ENCODE data around the gene PODXL2.

PODXL2 gene

DNA sequence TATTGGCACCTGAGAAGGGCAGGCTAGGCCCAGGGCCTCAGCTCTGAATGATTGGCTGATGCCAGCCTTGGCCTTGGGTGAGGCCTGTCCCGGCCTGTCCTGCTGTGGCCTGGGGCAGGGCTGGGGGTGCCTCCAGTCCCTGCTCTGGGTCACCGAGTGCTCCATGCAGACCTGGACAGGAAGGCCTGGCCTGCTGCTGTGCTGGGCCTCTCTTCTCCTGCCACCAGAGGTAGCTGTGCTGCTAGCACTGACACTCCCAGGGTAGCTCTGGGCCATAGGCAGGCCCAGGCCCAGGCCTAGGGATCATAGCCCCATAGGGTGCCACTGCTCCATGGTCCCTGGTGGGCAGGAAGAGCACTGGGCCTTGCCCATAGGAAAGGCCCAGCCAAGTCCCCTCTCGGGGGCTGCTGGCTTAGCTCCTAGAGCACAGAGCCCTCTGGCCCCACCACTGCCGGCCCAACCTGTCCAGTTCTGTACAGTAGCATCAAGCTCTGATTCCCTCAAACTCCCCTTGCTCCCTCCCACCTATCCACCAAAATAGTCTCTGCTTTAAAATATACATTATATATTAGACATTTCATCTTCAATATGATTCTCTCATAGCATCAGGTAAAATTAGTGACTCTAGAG is 62.0 kb downstream of the PODXL2 start:
- H3K4me1 ChIP-seq (ENCODE audit: low read depth, poor library complexity, severe bottlenecking), result peaks cover under 1% of the 10 kb centered on the region
- H3K9ac ChIP-seq, result no peak overlapping the region
- H3K36me3 ChIP-seq (ENCODE audit: insufficient read depth), result no peaks in the 10 kb centered on the region
- H3K79me2 ChIP-seq (ENCODE audit: insufficient read depth, low read depth), result no peaks in the 10 kb centered on the region
- TF ChIP-seq, protein P1, sequence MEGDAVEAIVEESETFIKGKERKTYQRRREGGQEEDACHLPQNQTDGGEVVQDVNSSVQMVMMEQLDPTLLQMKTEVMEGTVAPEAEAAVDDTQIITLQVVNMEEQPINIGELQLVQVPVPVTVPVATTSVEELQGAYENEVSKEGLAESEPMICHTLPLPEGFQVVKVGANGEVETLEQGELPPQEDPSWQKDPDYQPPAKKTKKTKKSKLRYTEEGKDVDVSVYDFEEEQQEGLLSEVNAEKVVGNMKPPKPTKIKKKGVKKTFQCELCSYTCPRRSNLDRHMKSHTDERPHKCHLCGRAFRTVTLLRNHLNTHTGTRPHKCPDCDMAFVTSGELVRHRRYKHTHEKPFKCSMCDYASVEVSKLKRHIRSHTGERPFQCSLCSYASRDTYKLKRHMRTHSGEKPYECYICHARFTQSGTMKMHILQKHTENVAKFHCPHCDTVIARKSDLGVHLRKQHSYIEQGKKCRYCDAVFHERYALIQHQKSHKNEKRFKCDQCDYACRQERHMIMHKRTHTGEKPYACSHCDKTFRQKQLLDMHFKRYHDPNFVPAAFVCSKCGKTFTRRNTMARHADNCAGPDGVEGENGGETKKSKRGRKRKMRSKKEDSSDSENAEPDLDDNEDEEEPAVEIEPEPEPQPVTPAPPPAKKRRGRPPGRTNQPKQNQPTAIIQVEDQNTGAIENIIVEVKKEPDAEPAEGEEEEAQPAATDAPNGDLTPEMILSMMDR (conservative IDR thresholded peaks at IDR 0.05; ENCODE audit: low read depth, low read length), result peak; percentile 55
- H3K27ac ChIP-seq, result no peak overlapping the region
- H2AFZ ChIP-seq (ENCODE audit: low read depth), result no peak overlapping the region
- H3K4me3 ChIP-seq (IDR thresholded peaks at IDR 0.05; ENCODE audit: insufficient read depth, low read depth, low read length), result no peak overlapping the region
- no peaks in the 10 kb centered on the region for H4K20me1 ChIP-seq (ENCODE audit: insufficient read depth)
- H3K27me3 ChIP-seq (ENCODE audit: insufficient read depth, low read depth), result no peaks in the 10 kb centered on the region
- H3K4me2 ChIP-seq, result no peak overlapping the region

DNA sequence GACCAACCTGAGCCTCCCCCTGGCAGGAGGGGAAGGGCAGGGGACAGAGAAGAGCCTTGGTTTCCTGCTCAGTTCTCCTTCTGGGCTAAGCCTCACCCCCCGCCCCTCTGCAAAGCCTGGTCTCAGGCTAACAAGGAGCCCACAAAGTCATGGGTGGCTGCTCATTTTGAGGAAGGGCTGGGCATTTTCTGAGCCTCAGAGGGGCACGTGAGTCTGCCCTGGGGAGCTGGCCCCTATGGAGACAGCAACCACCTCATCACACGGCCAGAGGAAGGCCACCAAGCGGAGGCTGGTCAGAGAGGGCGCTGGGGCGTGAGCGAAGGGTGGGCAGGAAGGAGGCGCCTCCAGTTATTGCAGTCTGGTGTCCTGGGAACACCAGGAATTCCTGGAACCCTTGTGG is 62.5 kb downstream of the PODXL2 start:
- Histone ChIP-seq H3K4me3 (IDR thresholded peaks at IDR 0.05; ENCODE audit: insufficient read depth, low read depth, low read length) (no peak overlapping the region), H3K27ac (no peak overlapping the region), H2AFZ (ENCODE audit: low read depth) (no peak overlapping the region), H3K4me2 (no peak overlapping the region), H4K20me1 (ENCODE audit: insufficient read depth) (no peaks in the 10 kb centered on the region), H3K9ac (no peak overlapping the region), H3K27me3 (ENCODE audit: insufficient read depth, low read depth) (no peaks in the 10 kb centered on the region), H3K4me1 (ENCODE audit: low read depth, poor library complexity, severe bottlenecking) (peaks cover 6% of the 10 kb centered on the region), H3K36me3 (ENCODE audit: insufficient read depth) (no peaks in the 10 kb centered on the region), H3K79me2 (ENCODE audit: insufficient read depth, low read depth) (no peaks in the 10 kb centered on the region)
- TF ChIP-seq, protein P1 (conservative IDR thresholded peaks at IDR 0.05; ENCODE audit: low read depth, low read length), result no peak

DNA sequence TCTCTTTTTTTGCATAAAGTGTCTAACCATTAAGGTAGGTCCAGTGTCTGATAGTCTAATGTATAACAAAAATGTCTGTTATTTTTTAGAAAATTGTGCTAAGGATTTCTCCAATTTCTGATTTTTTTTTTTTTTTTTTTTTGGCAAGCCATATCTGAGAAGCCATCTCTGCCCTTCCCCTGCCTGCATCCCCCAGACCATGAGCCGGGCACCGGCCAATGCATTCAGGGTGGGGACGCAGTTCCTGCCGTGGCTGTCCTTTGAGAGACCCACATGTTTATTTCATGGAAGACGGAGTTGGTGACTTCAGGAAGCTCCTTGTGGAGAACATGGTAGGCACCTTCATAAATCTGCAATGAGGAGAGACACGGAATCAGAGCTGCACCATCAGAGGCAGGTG is 63.0 kb downstream of the PODXL2 start:
- no peak overlapping the region for H3K4me2 ChIP-seq
- TF ChIP-seq, protein P1 (conservative IDR thresholded peaks at IDR 0.05; ENCODE audit: low read depth, low read length), result no peak
- no peak overlapping the region for H3K9ac ChIP-seq
- no peaks in the 10 kb centered on the region for H4K20me1 ChIP-seq (ENCODE audit: insufficient read depth)
- H3K36me3 ChIP-seq (ENCODE audit: insufficient read depth), result no peaks in the 10 kb centered on the region
- no peak overlapping the region for H2AFZ ChIP-seq (ENCODE audit: low read depth)
- H3K79me2 ChIP-seq (ENCODE audit: insufficient read depth, low read depth), result no peaks in the 10 kb centered on the region
- H3K27ac ChIP-seq, result no peak overlapping the region
- no peaks in the 10 kb centered on the region for H3K27me3 ChIP-seq (ENCODE audit: insufficient read depth, low read depth)
- no peak overlapping the region for H3K4me3 ChIP-seq (IDR thresholded peaks at IDR 0.05; ENCODE audit: insufficient read depth, low read depth, low read length)
- H3K4me1 ChIP-seq (ENCODE audit: low read depth, poor library complexity, severe bottlenecking), result peaks cover 11% of the 10 kb centered on the region

DNA sequence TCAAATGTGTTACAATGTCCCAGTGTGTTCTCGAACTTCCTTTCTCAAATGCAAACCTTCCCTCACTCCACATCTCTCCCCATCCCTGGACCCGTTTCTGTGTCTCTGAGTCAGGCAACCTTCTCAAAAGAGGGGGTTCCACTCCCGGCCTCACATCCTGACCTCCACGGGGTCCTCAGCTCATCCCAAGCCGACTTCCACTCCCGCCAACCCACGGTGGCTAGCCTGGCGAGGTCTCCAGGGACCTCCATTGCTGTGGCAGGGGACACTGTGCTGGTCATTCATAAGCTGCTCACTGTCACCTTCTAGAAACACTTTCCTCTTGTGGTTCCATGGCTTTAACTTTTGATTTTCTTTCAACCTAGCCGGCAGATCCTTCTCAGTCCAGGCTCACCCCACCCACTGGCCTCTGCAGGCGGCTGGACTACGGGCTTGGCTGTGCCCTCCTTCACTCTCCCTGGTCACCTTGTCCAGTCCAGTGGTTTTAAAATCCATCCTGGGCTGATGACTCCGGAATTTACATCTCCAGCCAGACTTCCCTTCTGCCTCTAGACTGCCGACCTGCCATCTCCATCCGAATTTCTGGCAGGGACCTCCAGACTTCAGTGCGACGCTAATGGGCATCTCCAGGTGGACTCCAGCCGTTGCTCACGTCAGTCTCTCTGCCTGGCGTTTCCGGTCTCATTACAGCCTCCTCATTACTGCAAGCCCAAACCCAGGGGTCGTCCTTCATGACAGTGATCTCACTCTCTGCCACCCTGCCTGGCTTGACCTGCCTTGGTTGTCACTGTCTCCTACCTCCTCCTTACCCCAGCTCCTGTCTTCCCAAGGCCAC is 63.7 kb downstream of the PODXL2 start:
- Histone ChIP-seq H3K4me1 (ENCODE audit: low read depth, poor library complexity, severe bottlenecking) (peaks cover 18% of the 10 kb centered on the region), H3K27me3 (ENCODE audit: insufficient read depth, low read depth) (no peaks in the 10 kb centered on the region), H3K9ac (no peak overlapping the region), H3K27ac (no peak overlapping the region), H4K20me1 (ENCODE audit: insufficient read depth) (no peaks in the 10 kb centered on the region), H3K4me2 (no peak overlapping the region), H2AFZ (ENCODE audit: low read depth) (no peak overlapping the region), H3K79me2 (ENCODE audit: insufficient read depth, low read depth) (no peaks in the 10 kb centered on the region), H3K36me3 (ENCODE audit: insufficient read depth) (no peaks in the 10 kb centered on the region), H3K4me3 (IDR thresholded peaks at IDR 0.05; ENCODE audit: insufficient read depth, low read depth, low read length) (no peak overlapping the region)
- TF ChIP-seq, protein P1 (conservative IDR thresholded peaks at IDR 0.05; ENCODE audit: low read depth, low read length), result no peak
